Suprapubic skin (tissue), 4 donors: ENCODE data around the gene BCL11B.

Experiments
- CTCF ChIP-seq, 2 donors: fragments of 200-600 bp in 1 of 2; fragments of 450-650 bp in 1 of 2; sonication (generic) in 1 of 2; IDR thresholded peaks; one replicate each; pipeline ENCODE4 v1.5.1; 2016 to 2019; ENCODE audit warnings: antibody characterized with exemption in 2 of 2, mild to moderate bottlenecking in 1 of 2, moderate library complexity in 1 of 2
- POLR2A ChIP-seq, 2 donors: fragments of 450-650 bp; IDR thresholded peaks; one replicate each; pipeline ENCODE4 v1.6.1; 2017; ENCODE audit warnings: antibody characterized with exemption in 2 of 2, mild to moderate bottlenecking in 2 of 2, moderate library complexity in 2 of 2
- POLR2AphosphoS5 ChIP-seq, 3 donors: sonication (generic); formaldehyde crosslinking; IDR thresholded peaks; one replicate each; pipeline ENCODE4 v1.6.1; 2017; ENCODE audit warnings: antibody characterized with exemption in 3 of 3

- TF ChIP-seq CTCF (IDR thresholded peaks at IDR 0.05) = no peak
- no peak for TF ChIP-seq POLR2AphosphoS5 (IDR thresholded peaks at IDR 0.05)
- no peak for TF ChIP-seq POLR2A (IDR thresholded peaks at IDR 0.05)
Observed at GRCh38 chr14:99156814-99157213, 115.2 kb downstream of the BCL11B start.
